ENCODE measurements around the gene SOX9. TPM values are rescaled to one million over a fixed set of nuclear protein-coding genes. Genes with fewer than 3 reads are reported as not detected.

The SOX9 gene
- total RNA-seq, 1 donor from 2014 or later, result 6.3 TPM

GRCh38 chr17:72151565-72152386, 31.0 kb downstream of the SOX9 start:
- peak overlapping the region; percentile 41 for H3K27ac ChIP-seq (ENCODE audit: low read depth, low read length)
- H3K9ac ChIP-seq (ENCODE audit: low read depth in 1 of 3, low read length in 3 of 3), result no peak overlapping the region
- H3K27me3 ChIP-seq (ENCODE audit: control insufficient read depth in 3 of 3, insufficient read depth in 3 of 3, low read length in 3 of 3), result peaks cover 0 to 2% (median 0%) of the 10 kb centered on the region in 3 donors
- no peaks in the 10 kb centered on the region for H3K9me3 ChIP-seq (ENCODE audit: control insufficient read depth in 3 of 3, low read length in 3 of 3)
- H3K36me3 ChIP-seq (ENCODE audit: control insufficient read depth in 3 of 3, insufficient read depth in 3 of 3, low read length in 3 of 3), result no peaks in the 10 kb centered on the region
- peaks cover 0 to 8% (median 6%) of the 10 kb centered on the region in 3 donors for H3K4me1 ChIP-seq (ENCODE audit: control insufficient read depth in 3 of 3, insufficient read depth in 3 of 3, low read length in 3 of 3)
- H3K4me3 ChIP-seq (ENCODE audit: low read length in 3 of 3), result peak overlapping the region in 1 of 3 donors; percentile 9

DNA sequence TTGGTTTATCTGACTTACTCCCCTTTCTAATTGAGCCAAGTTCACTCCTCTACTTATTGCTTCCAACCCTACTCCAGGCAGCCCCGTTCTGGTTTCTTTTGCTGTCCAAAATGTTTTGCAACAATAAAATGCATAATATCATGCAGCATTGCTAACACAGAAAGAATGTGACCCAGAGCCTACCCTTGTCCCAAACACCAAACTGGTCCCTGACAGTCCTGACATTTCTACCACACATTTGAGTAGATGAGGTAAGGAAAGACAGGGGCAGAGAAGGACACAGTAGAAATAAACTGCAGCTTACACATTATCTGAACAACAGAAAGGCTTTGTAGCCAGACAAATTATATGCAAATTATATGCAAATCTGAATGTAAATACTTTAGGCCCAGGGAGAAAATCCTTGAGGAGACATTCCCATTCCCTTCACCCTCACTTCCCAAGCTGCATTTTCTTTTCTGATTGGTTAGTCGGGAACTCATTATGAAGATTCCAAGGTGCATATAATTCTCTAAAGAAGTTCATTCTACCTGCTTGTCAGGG, 31.6 kb downstream of the SOX9 start:
- H3K9me3 ChIP-seq (ENCODE audit: control insufficient read depth in 3 of 3, low read length in 3 of 3), result no peaks in the 10 kb centered on the region
- peaks cover 0 to 2% (median 0%) of the 10 kb centered on the region in 3 donors for H3K27me3 ChIP-seq (ENCODE audit: control insufficient read depth in 3 of 3, insufficient read depth in 3 of 3, low read length in 3 of 3)
- H3K27ac ChIP-seq (ENCODE audit: low read depth, low read length), result peak overlapping the region; percentile 41
- H3K4me1 ChIP-seq (ENCODE audit: control insufficient read depth in 3 of 3, insufficient read depth in 3 of 3, low read length in 3 of 3), result peaks cover 0 to 8% (median 6%) of the 10 kb centered on the region in 3 donors
- no peaks in the 10 kb centered on the region for H3K36me3 ChIP-seq (ENCODE audit: control insufficient read depth in 3 of 3, insufficient read depth in 3 of 3, low read length in 3 of 3)
- no peak overlapping the region for H3K9ac ChIP-seq (ENCODE audit: low read depth in 1 of 3, low read length in 3 of 3)
- H3K4me3 ChIP-seq (ENCODE audit: low read length in 3 of 3), result no peak overlapping the region

GRCh38 chr17:72158895-72159885, 38.4 kb downstream of the SOX9 start:
- no peak overlapping the region for H3K27ac ChIP-seq (ENCODE audit: low read depth, low read length)
- H3K9me3 ChIP-seq (ENCODE audit: control insufficient read depth in 3 of 3, low read length in 3 of 3), result no peaks in the 10 kb centered on the region
- H3K27me3 ChIP-seq (ENCODE audit: control insufficient read depth in 3 of 3, insufficient read depth in 3 of 3, low read length in 3 of 3), result no peaks in the 10 kb centered on the region

DNA sequence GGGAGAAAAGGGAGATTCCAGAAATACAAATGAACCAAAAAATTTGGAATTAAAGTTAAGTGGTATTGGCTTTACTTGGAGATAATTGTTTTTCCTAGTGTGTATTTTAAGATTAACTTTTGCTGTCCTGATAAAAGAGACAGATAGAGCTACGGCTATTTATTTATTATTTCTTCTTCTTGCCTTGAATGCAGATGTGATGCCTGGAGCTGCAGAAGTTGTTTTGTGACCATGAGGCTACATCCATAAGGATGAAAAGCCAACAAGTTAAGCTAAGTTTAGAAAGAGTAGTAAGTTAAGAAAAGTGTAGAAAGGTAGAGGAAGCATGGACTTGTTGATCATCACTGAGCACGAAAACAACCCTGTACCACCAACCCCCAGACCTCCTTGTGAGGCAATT, 41.7 kb downstream of the SOX9 start:
- Histone ChIP-seq H3K4me3 (ENCODE audit: low read length in 3 of 3) (no peak overlapping the region), H3K36me3 (ENCODE audit: control insufficient read depth in 3 of 3, insufficient read depth in 3 of 3, low read length in 3 of 3) (no peaks in the 10 kb centered on the region), H3K27me3 (ENCODE audit: control insufficient read depth in 3 of 3, insufficient read depth in 3 of 3, low read length in 3 of 3) (no peaks in the 10 kb centered on the region), H3K9me3 (ENCODE audit: control insufficient read depth in 3 of 3, low read length in 3 of 3) (no peaks in the 10 kb centered on the region), H3K9ac (ENCODE audit: low read depth in 1 of 3, low read length in 3 of 3) (no peak overlapping the region), H3K4me1 (ENCODE audit: control insufficient read depth in 3 of 3, insufficient read depth in 3 of 3, low read length in 3 of 3) (peaks cover 0 to 3% (median 2%) of the 10 kb centered on the region in 3 donors), H3K27ac (ENCODE audit: low read depth, low read length) (no peak overlapping the region)

More at GRCh38 chr17:72158895-72159885, 38.4 kb downstream of the SOX9 start:
- no peak overlapping the region for H3K9ac ChIP-seq (ENCODE audit: low read depth in 1 of 3, low read length in 3 of 3)
- no peaks in the 10 kb centered on the region for H3K4me1 ChIP-seq (ENCODE audit: control insufficient read depth in 3 of 3, insufficient read depth in 3 of 3, low read length in 3 of 3)
- H3K4me3 ChIP-seq (ENCODE audit: low read length in 3 of 3), result no peak overlapping the region
- H3K36me3 ChIP-seq (ENCODE audit: control insufficient read depth in 3 of 3, insufficient read depth in 3 of 3, low read length in 3 of 3), result no peaks in the 10 kb centered on the region

DNA sequence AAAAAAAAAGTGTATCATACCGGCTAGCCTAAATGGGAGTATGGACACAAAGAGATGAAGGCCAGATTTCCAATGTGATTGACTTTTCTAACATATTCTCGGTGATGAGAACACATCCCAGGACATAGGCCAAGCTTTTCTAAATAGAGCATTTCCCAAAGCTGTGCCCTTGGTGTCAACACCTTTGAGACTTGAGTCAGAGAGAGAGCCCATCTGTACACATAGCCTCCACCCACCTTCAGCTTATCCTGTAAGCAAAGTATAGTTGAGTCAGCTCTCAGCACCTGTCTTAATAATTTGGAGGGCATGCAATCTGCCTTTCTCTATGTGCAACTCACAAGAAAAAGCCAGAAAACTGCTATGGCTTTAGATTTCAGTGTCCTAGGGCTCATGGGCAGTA, 42.7 kb downstream of the SOX9 start:
- Histone ChIP-seq H3K9ac (ENCODE audit: low read depth in 1 of 3, low read length in 3 of 3) (no peak overlapping the region), H3K27me3 (ENCODE audit: control insufficient read depth in 3 of 3, insufficient read depth in 3 of 3, low read length in 3 of 3) (no peaks in the 10 kb centered on the region), H3K4me3 (ENCODE audit: low read length in 3 of 3) (no peak overlapping the region), H3K4me1 (ENCODE audit: control insufficient read depth in 3 of 3, insufficient read depth in 3 of 3, low read length in 3 of 3) (peaks cover 0 to 3% (median 2%) of the 10 kb centered on the region in 3 donors), H3K27ac (ENCODE audit: low read depth, low read length) (no peak overlapping the region), H3K9me3 (ENCODE audit: control insufficient read depth in 3 of 3, low read length in 3 of 3) (no peaks in the 10 kb centered on the region), H3K36me3 (ENCODE audit: control insufficient read depth in 3 of 3, insufficient read depth in 3 of 3, low read length in 3 of 3) (no peaks in the 10 kb centered on the region)

DNA sequence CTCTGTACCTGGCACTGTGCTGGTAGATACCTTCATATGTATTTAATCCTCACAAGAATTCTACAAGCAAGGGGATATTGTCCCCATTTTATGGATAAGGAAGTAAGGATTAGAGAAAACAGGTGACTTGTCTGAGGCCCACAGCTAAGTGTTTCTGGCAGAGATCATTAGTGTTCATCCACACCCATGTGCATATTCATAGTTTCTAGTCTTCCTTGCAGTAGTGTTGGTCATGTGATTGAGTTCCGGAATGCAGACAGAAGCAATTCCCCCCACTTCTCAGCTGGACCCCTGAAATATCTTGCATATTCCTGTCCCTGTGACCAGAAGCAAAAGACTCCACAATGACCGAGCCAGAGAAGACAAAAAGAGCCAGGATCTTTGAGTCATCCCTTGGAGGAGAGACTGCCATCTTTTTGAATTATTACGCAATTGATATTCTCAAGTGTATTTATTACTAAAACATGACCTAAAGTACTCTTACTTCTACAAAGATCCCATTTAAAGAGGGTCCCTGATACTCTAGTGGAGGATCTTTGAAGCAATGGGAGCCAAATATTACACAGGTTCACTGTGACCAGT, 43.4 kb downstream of the SOX9 start:
- Histone ChIP-seq H3K27me3 (ENCODE audit: control insufficient read depth in 3 of 3, insufficient read depth in 3 of 3, low read length in 3 of 3) (no peaks in the 10 kb centered on the region), H3K36me3 (ENCODE audit: control insufficient read depth in 3 of 3, insufficient read depth in 3 of 3, low read length in 3 of 3) (no peaks in the 10 kb centered on the region), H3K9me3 (ENCODE audit: control insufficient read depth in 3 of 3, low read length in 3 of 3) (no peaks in the 10 kb centered on the region), H3K9ac (ENCODE audit: low read depth in 1 of 3, low read length in 3 of 3) (no peak overlapping the region), H3K4me1 (ENCODE audit: control insufficient read depth in 3 of 3, insufficient read depth in 3 of 3, low read length in 3 of 3) (peaks cover 0 to 3% (median 2%) of the 10 kb centered on the region in 3 donors), H3K4me3 (ENCODE audit: low read length in 3 of 3) (no peak overlapping the region), H3K27ac (ENCODE audit: low read depth, low read length) (no peak overlapping the region)

- Histone ChIP-seq H3K9me3 (ENCODE audit: control insufficient read depth in 3 of 3, low read length in 3 of 3) (no peaks in the 10 kb centered on the region), H3K4me1 (ENCODE audit: control insufficient read depth in 3 of 3, insufficient read depth in 3 of 3, low read length in 3 of 3) (peaks cover 0 to 3% (median 2%) of the 10 kb centered on the region in 3 donors), H3K4me3 (ENCODE audit: low read length in 3 of 3) (no peak overlapping the region), H3K27ac (ENCODE audit: low read depth, low read length) (no peak overlapping the region), H3K27me3 (ENCODE audit: control insufficient read depth in 3 of 3, insufficient read depth in 3 of 3, low read length in 3 of 3) (no peaks in the 10 kb centered on the region), H3K36me3 (ENCODE audit: control insufficient read depth in 3 of 3, insufficient read depth in 3 of 3, low read length in 3 of 3) (no peaks in the 10 kb centered on the region), H3K9ac (ENCODE audit: low read depth in 1 of 3, low read length in 3 of 3) (no peak overlapping the region)
Observed at GRCh38 chr17:72165192-72165866, 44.5 kb downstream of the SOX9 start.

- Histone ChIP-seq H3K4me3 (ENCODE audit: low read length in 3 of 3) (no peak overlapping the region), H3K27me3 (ENCODE audit: control insufficient read depth in 3 of 3, insufficient read depth in 3 of 3, low read length in 3 of 3) (no peaks in the 10 kb centered on the region), H3K9me3 (ENCODE audit: control insufficient read depth in 3 of 3, low read length in 3 of 3) (no peaks in the 10 kb centered on the region), H3K4me1 (ENCODE audit: control insufficient read depth in 3 of 3, insufficient read depth in 3 of 3, low read length in 3 of 3) (peaks cover 0 to 3% (median 2%) of the 10 kb centered on the region in 3 donors), H3K9ac (ENCODE audit: low read depth in 1 of 3, low read length in 3 of 3) (no peak overlapping the region), H3K36me3 (ENCODE audit: control insufficient read depth in 3 of 3, insufficient read depth in 3 of 3, low read length in 3 of 3) (no peaks in the 10 kb centered on the region), H3K27ac (ENCODE audit: low read depth, low read length) (no peak overlapping the region)
Observed at GRCh38 chr17:72165867-72166439, 45.1 kb downstream of the SOX9 start.

DNA sequence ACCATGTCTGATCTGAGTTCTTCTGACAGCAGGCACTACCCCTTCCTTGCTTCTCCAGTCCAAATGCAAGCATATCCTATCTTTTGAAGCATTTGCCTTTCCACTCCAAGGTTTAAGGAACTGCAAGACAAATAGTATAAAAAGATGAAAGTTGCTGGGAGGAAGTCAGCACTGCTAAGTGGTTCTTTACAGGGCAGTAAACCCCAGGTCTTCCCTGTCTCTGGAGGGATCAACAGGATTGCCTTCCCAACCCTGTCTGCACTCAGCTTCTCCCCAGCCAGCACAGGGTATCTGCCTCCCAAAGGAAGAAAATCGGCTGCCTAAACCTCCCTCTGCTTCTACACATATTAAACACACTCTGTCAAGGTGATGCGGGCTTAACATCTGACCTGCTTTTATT, 46.8 kb downstream of the SOX9 start:
- no peak overlapping the region for H3K4me3 ChIP-seq (ENCODE audit: low read length in 3 of 3)
- no peaks in the 10 kb centered on the region for H3K9me3 ChIP-seq (ENCODE audit: control insufficient read depth in 3 of 3, low read length in 3 of 3)
- H3K36me3 ChIP-seq (ENCODE audit: control insufficient read depth in 3 of 3, insufficient read depth in 3 of 3, low read length in 3 of 3), result no peaks in the 10 kb centered on the region
- H3K27me3 ChIP-seq (ENCODE audit: control insufficient read depth in 3 of 3, insufficient read depth in 3 of 3, low read length in 3 of 3), result no peaks in the 10 kb centered on the region
- H3K4me1 ChIP-seq (ENCODE audit: control insufficient read depth in 3 of 3, insufficient read depth in 3 of 3, low read length in 3 of 3), result peaks cover 0 to 3% (median 2%) of the 10 kb centered on the region in 3 donors
- no peak overlapping the region for H3K9ac ChIP-seq (ENCODE audit: low read depth in 1 of 3, low read length in 3 of 3)
- H3K27ac ChIP-seq (ENCODE audit: low read depth, low read length), result no peak overlapping the region
